Ascending aorta (tissue), 2 donors: ENCODE results near the gene SMC2. TPM values are rescaled to one million over a fixed set of nuclear protein-coding genes. Genes with fewer than 3 reads are reported as not detected.

Source experiments
- DNase-seq, 2 donors: peaks; one replicate each; pipeline ENCODE4 v3.0.0-alpha.2; 2019; ENCODE audit warnings: low spot score in 2 of 2
- H3K27ac ChIP-seq, 2 donors: fragments of 200-600 bp; sonication (generic); one replicate each; pipeline ENCODE4 v1.5.1; 2016 to 2017; ENCODE audit warnings: mild to moderate bottlenecking in 1 of 2
- H3K27me3 ChIP-seq: fragments of 200-600 bp; sonication (generic); one replicate; pipeline ENCODE4 v1.5.1; 2017
- H3K36me3 ChIP-seq, 2 donors: fragments of 200-600 bp; sonication (generic); one replicate each; pipeline ENCODE4 v1.5.1; 2016
- H3K4me1 ChIP-seq, 2 donors: fragments of 200-600 bp; sonication (generic); one replicate each; pipeline ENCODE4 v1.5.1; 2016 to 2017; ENCODE audit warnings: mild to moderate bottlenecking in 1 of 2
- H3K4me3 ChIP-seq, 2 donors: fragments of 200-600 bp; sonication (generic); one replicate each; pipeline ENCODE4 v1.5.1; 2016 to 2017; ENCODE audit warnings: mild to moderate bottlenecking in 1 of 2
- H3K9me3 ChIP-seq, 2 donors: fragments of 200-600 bp; sonication (generic); one replicate each; pipeline ENCODE4 v1.5.1; 2016
- intact Hi-C: fragments of 100-400 bp; cut with DNase I; formaldehyde crosslinking; loops from one replicate; pipeline ENCODE4 v1.15.1; 2023
- total RNA-seq: library from RNA; depleted of rRNA; stranded (reverse); fragments of >200 nt; gene quantifications from one replicate; pipeline ENCODE4 v1.1.0, GENCODE V29; 2016
- TF ChIP-seq, protein P1 (sequence below), 3 experiments: fragments of 200-600 bp in 2 of 3; fragments of 450-650 bp in 1 of 3; sonication (generic) in 2 of 3; IDR thresholded peaks; one replicate each; pipeline ENCODE4 v1.5.1; 2016 to 2019; ENCODE audit warnings: antibody characterized with exemption in 3 of 3, mild to moderate bottlenecking in 1 of 3, moderate library complexity in 1 of 3

SMC2 gene
- total RNA-seq, 1 donor from 2014 or later: 2.4 TPM

DNA sequence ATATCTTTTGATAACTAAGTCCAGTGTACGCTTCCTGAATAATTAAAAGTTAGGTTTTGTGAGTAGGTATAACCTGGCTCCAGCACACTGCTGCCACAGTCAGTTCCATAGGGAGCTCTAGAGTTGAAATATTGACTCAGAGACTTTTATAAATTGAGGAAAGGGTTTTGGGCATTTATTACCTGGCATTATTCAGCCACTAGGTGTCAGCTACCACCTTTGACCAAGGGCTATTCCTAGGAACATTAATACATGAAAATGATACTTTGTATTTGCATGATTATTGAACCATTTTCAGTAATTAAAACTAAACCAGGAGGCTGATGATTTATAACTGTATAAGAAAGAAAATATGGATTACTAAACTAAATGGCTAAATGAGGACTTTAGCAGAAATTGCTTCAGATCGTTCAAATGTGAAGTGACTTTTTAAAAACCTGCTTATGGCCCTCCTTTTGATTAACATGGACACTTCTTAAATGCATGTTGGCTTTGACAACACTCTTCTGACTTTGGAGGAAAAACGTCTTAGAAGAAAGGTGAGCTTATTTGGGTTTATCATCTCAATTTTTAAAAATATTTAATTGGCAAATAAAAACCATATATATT is 83.0 kb downstream of the SMC2 start:
- intact Hi-C loops: loop anchor here (2.0 kb wide), 1 partner anchor 210 kb away; no protein-coding TSS in a partner anchor
- TF ChIP-seq, protein P1, sequence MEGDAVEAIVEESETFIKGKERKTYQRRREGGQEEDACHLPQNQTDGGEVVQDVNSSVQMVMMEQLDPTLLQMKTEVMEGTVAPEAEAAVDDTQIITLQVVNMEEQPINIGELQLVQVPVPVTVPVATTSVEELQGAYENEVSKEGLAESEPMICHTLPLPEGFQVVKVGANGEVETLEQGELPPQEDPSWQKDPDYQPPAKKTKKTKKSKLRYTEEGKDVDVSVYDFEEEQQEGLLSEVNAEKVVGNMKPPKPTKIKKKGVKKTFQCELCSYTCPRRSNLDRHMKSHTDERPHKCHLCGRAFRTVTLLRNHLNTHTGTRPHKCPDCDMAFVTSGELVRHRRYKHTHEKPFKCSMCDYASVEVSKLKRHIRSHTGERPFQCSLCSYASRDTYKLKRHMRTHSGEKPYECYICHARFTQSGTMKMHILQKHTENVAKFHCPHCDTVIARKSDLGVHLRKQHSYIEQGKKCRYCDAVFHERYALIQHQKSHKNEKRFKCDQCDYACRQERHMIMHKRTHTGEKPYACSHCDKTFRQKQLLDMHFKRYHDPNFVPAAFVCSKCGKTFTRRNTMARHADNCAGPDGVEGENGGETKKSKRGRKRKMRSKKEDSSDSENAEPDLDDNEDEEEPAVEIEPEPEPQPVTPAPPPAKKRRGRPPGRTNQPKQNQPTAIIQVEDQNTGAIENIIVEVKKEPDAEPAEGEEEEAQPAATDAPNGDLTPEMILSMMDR (IDR thresholded peaks at IDR 0.05): peak in 2 of 3 experiments; percentile 29 to 58
- H3K4me3 ChIP-seq: no peak overlapping the region
- H3K36me3 ChIP-seq: no peaks in the 10 kb centered on the region
- H3K27me3 ChIP-seq: no peaks in the 10 kb centered on the region
- H3K9me3 ChIP-seq: no peaks in the 10 kb centered on the region
- H3K27ac ChIP-seq: no peak overlapping the region
- H3K4me1 ChIP-seq: no peaks in the 10 kb centered on the region
- DNase-seq: no peak

DNA sequence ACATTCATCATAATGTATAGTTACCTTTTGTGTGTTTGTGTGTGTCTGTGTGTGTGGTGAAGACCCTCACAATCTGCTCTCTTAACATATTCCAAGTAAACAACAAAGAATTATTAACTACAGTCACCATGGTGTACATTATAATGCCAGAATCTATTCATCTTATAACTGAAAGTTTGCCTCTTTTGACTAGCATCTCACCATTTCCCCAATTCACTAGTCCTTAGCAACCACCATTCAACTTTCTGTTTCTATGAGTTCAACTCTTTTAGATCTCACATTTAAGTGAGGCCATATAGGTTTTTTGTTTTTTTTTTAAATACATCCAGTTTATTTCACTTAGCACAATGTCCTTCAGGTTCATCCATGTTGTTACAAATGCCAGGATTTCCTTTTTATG is 83.6 kb downstream of the SMC2 start:
- Histone ChIP-seq H3K27me3 (no peaks in the 10 kb centered on the region), H3K36me3 (no peaks in the 10 kb centered on the region), H3K27ac (no peak overlapping the region), H3K9me3 (no peaks in the 10 kb centered on the region), H3K4me3 (no peak overlapping the region), H3K4me1 (no peaks in the 10 kb centered on the region)
- no peak for DNase-seq
- intact Hi-C loops: loop anchor here (2.0 kb wide), 1 partner anchor 209 kb away; no protein-coding TSS in a partner anchor
- TF ChIP-seq, protein P1 (IDR thresholded peaks at IDR 0.05): no peak
